Choroid plexus epithelial cell (primary cell): ENCODE data around the gene PCBP3.

ENCODE experiments used
- DNase-seq: peaks from one replicate; pipeline ENCODE4 v3.0.0-alpha.2; 2010; ENCODE audit warnings: low read depth
- H3K4me3 ChIP-seq: 2 replicates; pipeline ENCODE4 v1.5.1; 2011; ENCODE audit warnings: low read depth, mild to moderate bottlenecking, control low read depth, low read length, moderate library complexity
- CTCF ChIP-seq: conservative IDR thresholded peaks from 2 replicates; pipeline ENCODE4 v1.5.1; 2011; ENCODE audit warnings: low read depth, mild to moderate bottlenecking, control low read depth, inconsistent platforms, low read length, moderate library complexity

The PCBP3 gene

GRCh38 chr21:45841033-45841432 is 197.5 kb downstream of the PCBP3 start:
- no peak for DNase-seq
- no peak for TF ChIP-seq CTCF
- H3K4me3 ChIP-seq, result no peak overlapping the region

GRCh38 chr21:45843426-45843825 is 199.9 kb downstream of the PCBP3 start:
- no peak for TF ChIP-seq CTCF
- DNase-seq, result no peak
- no peak overlapping the region for H3K4me3 ChIP-seq

GRCh38 chr21:45844181-45844580 is 200.7 kb downstream of the PCBP3 start:
- TF ChIP-seq CTCF, result no peak

GRCh38 chr21:45845063-45845769 is 201.7 kb downstream of the PCBP3 start:
- H3K4me3 ChIP-seq, result no peak overlapping the region
- no peak for TF ChIP-seq CTCF
- peak; percentile 53 for DNase-seq

More at GRCh38 chr21:45844181-45844580, 200.7 kb downstream of the PCBP3 start:
- DNase-seq, result no peak
- H3K4me3 ChIP-seq, result no peak overlapping the region

GRCh38 chr21:45845770-45846090 is 202.2 kb downstream of the PCBP3 start:
- no peak overlapping the region for H3K4me3 ChIP-seq
- DNase-seq, result no peak
- no peak for TF ChIP-seq CTCF

- no peak for TF ChIP-seq CTCF
- no peak overlapping the region for H3K4me3 ChIP-seq
- DNase-seq, result no peak
These were observed 203.0 kb downstream of the PCBP3 start for GRCh38 chr21:45846373-45847160.

GRCh38 chr21:45847870-45848269 is 204.3 kb downstream of the PCBP3 start:
- TF ChIP-seq CTCF, result no peak
- DNase-seq, result no peak
- H3K4me3 ChIP-seq, result no peak overlapping the region
